ENCODE results near the gene HACE1. TPM values are rescaled to one million over a fixed set of nuclear protein-coding genes. Genes with fewer than 3 reads are reported as not detected.
"Not testable (repeated sequence)": the region's sequence is repeated elsewhere in the genome, so short reads cannot be mapped to it uniquely, and the experiment has no call there.

Gene HACE1
- total RNA-seq, result 10 to 100 TPM; 33.2 to 44.8 TPM
- polyA plus RNA-seq (ENCODE audit: insufficient read depth, low read depth, low replicate concordance), result 37.4 TPM
- long read RNA-seq, donor 1, full-length matches to known transcripts, result 1 of 1 reads
- long read RNA-seq, donor 1, partial matches to known transcripts, result 0 of 1 reads
- long read RNA-seq, donor 1, other reads (novel, unspliced or antisense), result 0 of 1 reads
- long read RNA-seq, donor 2, partial matches to known transcripts, result 0 of 1 reads
- long read RNA-seq, donor 2, other reads (novel, unspliced or antisense), result 0 of 1 reads

GRCh38 chr6:104859225-104860146 is at the start of gene HACE1:
HACE1 (minus strand) TSS chr6:104859919; CDS start chr6:104859642, 277 bp downstream.
- no peaks in the 10 kb centered on the region for H3K9me3 ChIP-seq
- TF ChIP-seq POLR2A (IDR thresholded peaks at IDR 0.05), result no peak
- TF ChIP-seq CTCF (IDR thresholded peaks at IDR 0.05), result no peak
- peaks cover 7% of the 10 kb centered on the region for H3K4me1 ChIP-seq
- peak within 1 kb of the TSS; percentile 42 to 89 for H3K27ac ChIP-seq
- DNase-seq, result peak; percentile 96
- intact Hi-C loops (cut with DNase I; ENCODE audit: low total_unique reads), result no loop called here
- 0 to 1% methylated on average over 27 to 81 of the region's 89 CpGs for WGBS, 2 donors
- no peaks in the 10 kb centered on the region for H3K36me3 ChIP-seq (ENCODE audit: low read depth, missing control alignments)
- H3K27me3 ChIP-seq, result no peaks in the 10 kb centered on the region
- H3K4me3 ChIP-seq, result peak within 1 kb of the TSS; percentile 80 to 98

GRCh38 chr6:104908888-104909525 is 49.3 kb upstream of the HACE1 start:
- Histone ChIP-seq H3K27me3 (no peaks in the 10 kb centered on the region), H3K27ac (no peak overlapping the region), H3K9me3 (no peaks in the 10 kb centered on the region), H3K36me3 (ENCODE audit: low read depth, missing control alignments) (no peaks in the 10 kb centered on the region), H3K4me3 (no peak overlapping the region), H3K4me1 (no peaks in the 10 kb centered on the region)
- TF ChIP-seq CTCF (IDR thresholded peaks at IDR 0.05), result no peak
- TF ChIP-seq POLR2A (IDR thresholded peaks at IDR 0.05), result no peak
- intact Hi-C loops (cut with DNase I; ENCODE audit: low total_unique reads), result no loop called here
- 76 to 93% methylated on average over 2 of the region's 2 CpGs for WGBS, 2 donors
- DNase-seq, result no peak

- H3K36me3 ChIP-seq (ENCODE audit: low read depth, missing control alignments), result no peaks in the 10 kb centered on the region
- H3K4me3 ChIP-seq, result no peak overlapping the region
- intact Hi-C loops (cut with DNase I; ENCODE audit: low total_unique reads), result no loop called here
- 92 to 99% methylated on average over 6 of the region's 6 CpGs for WGBS, 2 donors
- TF ChIP-seq POLR2A (IDR thresholded peaks at IDR 0.05) (no peak), CTCF (IDR thresholded peaks at IDR 0.05) (no peak)
- H3K9me3 ChIP-seq, result no peaks in the 10 kb centered on the region
- no peak for DNase-seq
- H3K4me1 ChIP-seq, result no peaks in the 10 kb centered on the region
- H3K27ac ChIP-seq, result no peak overlapping the region
- H3K27me3 ChIP-seq, result no peaks in the 10 kb centered on the region
Measured at GRCh38 chr6:104908031-104908887, 48.5 kb upstream of the HACE1 start.

GRCh38 chr6:104898893-104899292 is 39.2 kb upstream of the HACE1 start:
- H3K36me3 ChIP-seq (ENCODE audit: low read depth, missing control alignments); H3K27me3 ChIP-seq; H3K27ac ChIP-seq; H3K9me3 ChIP-seq; DNase-seq; intact Hi-C loops (cut with DNase I; ENCODE audit: low total_unique reads); H3K4me1 ChIP-seq; H3K4me3 ChIP-seq: not testable (repeated sequence)
- 93% methylated on average over 7 of the region's 7 CpGs for WGBS, 2 donors

Measured in testis (tissue), 5 donors.